Immature natural killer cell (primary cell): ENCODE data around the gene XPOT. TPM values are rescaled to one million over a fixed set of nuclear protein-coding genes. Genes with fewer than 3 reads are reported as not detected.
A peak's percentile ranks its signal among the peaks of the same experiment; 100 is the strongest.

Experiments used
- DNase-seq, 3 donors: peaks; one replicate each; pipeline ENCODE4 v3.0.0; 2022; ENCODE audit warnings: mixed read lengths in 1 of 3
- H3K27ac Mint-ChIP-seq, 6 donors: one replicate each; pipeline ENCODE4 v1.8.0; 2020; ENCODE audit warnings: mixed read lengths in 6 of 6, mild to moderate bottlenecking in 5 of 6, inconsistent platforms in 4 of 6, moderate library complexity in 3 of 6
- H3K27me3 Mint-ChIP-seq, 3 donors: one replicate each; pipeline ENCODE4 v1.8.0; 2020 to 2021; ENCODE audit warnings: low read depth in 3 of 3, mild to moderate bottlenecking in 3 of 3, mixed read lengths in 3 of 3, moderate library complexity in 3 of 3, inconsistent platforms in 1 of 3
- H3K36me3 Mint-ChIP-seq, 3 donors: one replicate each; pipeline ENCODE4 v1.8.0; 2020; ENCODE audit warnings: mixed read lengths in 3 of 3, inconsistent platforms in 2 of 3, mild to moderate bottlenecking in 2 of 3
- H3K4me1 Mint-ChIP-seq, 2 donors: one replicate each; pipeline ENCODE4 v1.8.0; 2020; ENCODE audit warnings: inconsistent platforms in 2 of 2, mild to moderate bottlenecking in 2 of 2, mixed read lengths in 2 of 2, moderate library complexity in 1 of 2
- H3K4me3 Mint-ChIP-seq, 5 donors: one replicate each; pipeline ENCODE4 v1.8.0; 2020; ENCODE audit warnings: mild to moderate bottlenecking in 5 of 5, mixed read lengths in 5 of 5, inconsistent platforms in 3 of 5, moderate library complexity in 3 of 5
- H3K9me3 Mint-ChIP-seq, 6 donors: one replicate each; pipeline ENCODE4 v1.8.0; 2020; ENCODE audit warnings: mild to moderate bottlenecking in 6 of 6, mixed read lengths in 6 of 6, inconsistent platforms in 4 of 6, moderate library complexity in 3 of 6
- polyA plus RNA-seq, 3 donors: library from polyadenylated mRNA; unstranded; fragments of 300-500 nt; fragmentation: Illumina TruSeq; gene quantifications; one replicate each; pipeline ENCODE4 v1.2.3, GENCODE V29; 2021

XPOT gene
- polyA plus RNA-seq, 3 donors from 2014 or later: 20.1 to 29.4 (median 23.4) TPM

DNA sequence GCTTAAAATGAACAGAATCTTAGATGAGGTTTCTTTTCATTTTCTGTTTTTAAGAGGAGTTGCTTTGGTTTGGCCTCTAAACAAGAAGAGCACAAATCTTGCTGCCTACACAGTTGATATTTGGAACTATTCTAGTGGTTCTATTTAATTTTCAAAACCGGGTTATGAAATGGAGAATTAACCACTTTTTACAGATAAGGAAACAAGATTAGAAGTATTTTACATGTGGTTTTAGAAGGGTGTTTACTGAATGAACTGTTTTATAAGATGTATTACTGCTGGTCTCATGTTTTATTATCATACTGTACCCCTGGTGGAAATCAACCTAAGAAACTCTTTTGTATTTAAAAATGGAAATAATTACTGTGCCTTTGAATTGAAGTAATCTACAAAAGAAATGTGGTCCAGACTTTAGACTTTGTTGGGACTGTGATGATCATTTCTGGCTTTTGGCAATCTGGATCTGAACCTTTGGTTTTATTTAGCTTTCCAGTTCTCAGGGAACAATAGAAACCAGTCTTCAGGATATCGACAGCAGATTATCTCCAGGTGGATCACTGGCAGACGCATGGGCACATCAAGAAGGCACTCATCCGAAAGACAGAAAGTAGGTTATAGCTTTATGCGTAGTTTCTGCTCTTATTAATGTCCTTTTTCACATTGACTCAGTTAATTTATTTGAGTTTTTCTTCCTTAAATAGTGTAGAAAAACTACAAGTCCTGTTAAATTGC lies 91.0 kb downstream of the XPOT start:
- Mint-ChIP-seq H3K36me3 (peaks cover 26 to 45% (median 31%) of the 10 kb centered on the region in 3 donors), H3K4me3 (peak overlapping the region in 2 of 5 donors; percentile 26 to 39), H3K27me3 (peaks cover 0 to 2% (median 0%) of the 10 kb centered on the region in 3 donors), H3K27ac (peak overlapping the region; percentile 35 to 85 (median 71)), H3K9me3 (no peaks in the 10 kb centered on the region), H3K4me1 (peaks cover 11 to 19% of the 10 kb centered on the region in 2 donors)
- DNase-seq: no peak

DNA sequence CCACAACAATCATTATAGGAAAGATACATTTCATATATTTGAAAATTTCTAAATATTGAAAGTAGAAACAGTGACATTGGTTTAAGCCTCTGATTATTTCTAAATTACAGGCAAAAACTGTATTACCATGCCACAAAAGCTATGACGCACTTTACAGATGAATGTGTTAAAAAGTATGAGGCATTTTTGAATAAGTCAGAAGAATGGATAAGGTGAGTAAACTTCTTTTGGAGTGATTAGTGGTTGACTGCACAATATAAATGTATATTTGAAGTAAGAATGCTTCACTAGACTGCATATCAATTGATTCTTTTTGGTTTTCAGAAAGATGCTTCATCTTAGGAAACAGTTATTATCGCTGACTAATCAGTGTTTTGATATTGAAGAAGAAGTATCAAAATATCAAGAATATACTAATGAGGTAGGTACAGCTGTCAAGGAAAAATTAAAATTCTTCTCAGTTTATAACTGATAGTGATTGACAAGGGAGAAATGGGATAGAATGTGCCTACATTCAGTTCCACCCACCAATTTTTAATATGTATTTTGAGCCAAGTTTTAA lies 92.7 kb downstream of the XPOT start:
- DNase-seq: no peak
- Mint-ChIP-seq H3K4me3 (no peak overlapping the region), H3K4me1 (peaks cover 11 to 19% of the 10 kb centered on the region in 2 donors), H3K27me3 (peaks cover 0 to 2% (median 0%) of the 10 kb centered on the region in 3 donors), H3K27ac (peak overlapping the region in 2 of 6 donors; percentile 39 to 69), H3K36me3 (peaks cover 26 to 38% (median 27%) of the 10 kb centered on the region in 3 donors), H3K9me3 (no peaks in the 10 kb centered on the region)

DNA sequence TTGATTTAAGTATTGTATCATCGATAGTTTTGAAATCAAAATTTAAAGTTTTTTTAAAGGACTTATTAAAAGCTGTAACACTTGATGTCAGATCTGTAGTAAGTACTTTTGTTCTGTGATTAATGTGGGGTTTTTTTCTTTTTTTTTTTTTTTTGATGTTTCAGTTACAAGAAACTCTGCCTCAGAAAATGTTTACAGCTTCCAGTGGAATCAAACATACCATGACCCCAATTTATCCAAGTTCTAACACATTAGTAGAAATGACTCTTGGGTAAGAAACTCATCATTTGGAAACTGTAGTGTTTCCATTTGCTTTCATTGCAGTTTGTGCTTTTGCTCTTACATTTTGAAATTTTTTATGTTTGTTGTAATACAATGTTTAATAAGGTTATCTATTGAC lies 93.3 kb downstream of the XPOT start:
- no peak for DNase-seq
- peak overlapping the region in 3 of 6 donors; percentile 32 to 45 (median 38) for H3K27ac Mint-ChIP-seq
- H3K4me1 Mint-ChIP-seq: peaks cover 12 to 22% of the 10 kb centered on the region in 2 donors
- H3K9me3 Mint-ChIP-seq: no peaks in the 10 kb centered on the region
- H3K27me3 Mint-ChIP-seq: peaks cover 0 to 2% (median 0%) of the 10 kb centered on the region in 3 donors
- H3K36me3 Mint-ChIP-seq: peaks cover 25 to 36% (median 26%) of the 10 kb centered on the region in 3 donors
- H3K4me3 Mint-ChIP-seq: no peak overlapping the region

DNA sequence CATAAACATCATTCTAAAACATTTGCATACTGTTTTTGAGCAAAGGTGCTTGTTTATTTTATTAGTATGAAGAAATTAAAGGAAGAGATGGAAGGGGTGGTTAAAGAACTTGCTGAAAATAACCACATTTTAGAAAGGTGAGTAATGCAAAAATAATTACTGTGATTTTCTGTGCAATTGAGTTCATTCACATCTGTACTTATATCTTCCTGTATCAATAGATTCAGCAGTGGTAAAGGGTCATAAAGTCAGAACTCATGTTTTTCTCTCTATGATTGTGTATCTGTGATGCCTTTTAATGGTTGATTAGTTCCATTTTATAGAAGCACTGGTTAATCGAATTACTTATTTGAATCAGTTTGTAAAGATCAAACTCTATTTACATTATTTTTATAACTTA lies 93.7 kb downstream of the XPOT start:
- H3K4me1 Mint-ChIP-seq: peaks cover 16 to 26% of the 10 kb centered on the region in 2 donors
- peaks cover 26 to 39% (median 29%) of the 10 kb centered on the region in 3 donors for H3K36me3 Mint-ChIP-seq

DNA sequence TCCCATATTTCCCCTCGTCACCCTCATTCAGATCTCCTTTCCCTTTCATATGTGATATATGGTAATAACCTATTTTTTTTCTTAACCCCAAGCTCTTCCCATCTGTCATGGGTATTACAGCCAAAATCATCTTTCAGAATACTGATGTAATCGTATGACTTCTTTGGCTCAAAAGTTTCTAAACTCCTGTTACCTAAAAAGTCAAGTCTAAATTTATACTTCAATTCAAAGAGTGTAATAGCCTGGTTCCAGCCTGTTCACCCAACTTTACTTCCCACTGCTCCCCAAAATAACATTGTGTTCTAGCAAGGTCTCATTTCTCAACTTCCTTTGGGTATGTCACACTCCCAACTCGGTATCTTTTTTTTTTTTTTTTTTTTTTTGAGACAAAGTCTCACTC lies 96.2 kb downstream of the XPOT start:
- H3K27me3 Mint-ChIP-seq: no peaks in the 10 kb centered on the region
- H3K9me3 Mint-ChIP-seq: no peaks in the 10 kb centered on the region
- no peak overlapping the region for H3K4me3 Mint-ChIP-seq
- peak overlapping the region in 3 of 6 donors; percentile 32 to 68 (median 41) for H3K27ac Mint-ChIP-seq
- H3K4me1 Mint-ChIP-seq: peaks cover 5 to 11% of the 10 kb centered on the region in 2 donors
- peaks cover 22 to 37% (median 31%) of the 10 kb centered on the region in 3 donors for H3K36me3 Mint-ChIP-seq
- DNase-seq: no peak

More for the DNA sequence above, 93.7 kb downstream of the XPOT start:
- no peak overlapping the region for H3K4me3 Mint-ChIP-seq
- peaks cover 0 to 2% (median 0%) of the 10 kb centered on the region in 3 donors for H3K27me3 Mint-ChIP-seq
- DNase-seq: no peak
- peak overlapping the region in 2 of 6 donors; percentile 32 to 38 for H3K27ac Mint-ChIP-seq
- H3K9me3 Mint-ChIP-seq: no peaks in the 10 kb centered on the region

Other genes with a start within 250 kb of the XPOT start
- 10 to 100 TPM in 1 of 3 donors, 1 to 10 TPM in 2; 4.4 to 11.3 (median 6.4) TPM for gene KICS2, start 182.1 kb upstream of the XPOT start, polyA plus RNA-seq
- not detected for gene C12orf56, start 13.6 kb upstream of the XPOT start, polyA plus RNA-seq
- 10 to 100 TPM; 27.2 to 36.9 (median 29.2) TPM for gene TBK1, start 47.7 kb downstream of the XPOT start, polyA plus RNA-seq
- 1 to 10 TPM; 5.2 to 6.2 (median 5.5) TPM for gene RASSF3, start 206.1 kb downstream of the XPOT start, polyA plus RNA-seq